Measurements from ENCODE around the gene LDLRAP1.

DNA sequence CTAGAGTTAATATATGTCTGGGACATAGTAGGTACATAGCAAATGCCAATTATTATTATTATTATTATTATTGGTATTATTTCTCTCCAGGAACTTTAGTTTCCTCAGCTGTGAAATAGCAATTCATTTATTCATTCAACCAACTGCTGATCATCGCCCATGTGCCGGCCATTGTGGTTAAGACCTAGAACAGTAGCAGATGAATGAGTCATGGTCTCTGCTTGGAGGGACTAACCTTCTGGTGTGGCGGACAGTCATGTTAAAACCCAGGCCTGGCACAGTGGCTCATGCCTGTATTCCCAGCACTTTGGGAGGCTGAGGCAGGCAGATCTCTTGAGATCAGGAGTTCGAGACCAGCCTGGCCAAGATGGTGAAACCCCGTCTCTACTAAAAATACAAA, 23.8 kb upstream of the LDLRAP1 start:
- TF ChIP-seq, protein P1, sequence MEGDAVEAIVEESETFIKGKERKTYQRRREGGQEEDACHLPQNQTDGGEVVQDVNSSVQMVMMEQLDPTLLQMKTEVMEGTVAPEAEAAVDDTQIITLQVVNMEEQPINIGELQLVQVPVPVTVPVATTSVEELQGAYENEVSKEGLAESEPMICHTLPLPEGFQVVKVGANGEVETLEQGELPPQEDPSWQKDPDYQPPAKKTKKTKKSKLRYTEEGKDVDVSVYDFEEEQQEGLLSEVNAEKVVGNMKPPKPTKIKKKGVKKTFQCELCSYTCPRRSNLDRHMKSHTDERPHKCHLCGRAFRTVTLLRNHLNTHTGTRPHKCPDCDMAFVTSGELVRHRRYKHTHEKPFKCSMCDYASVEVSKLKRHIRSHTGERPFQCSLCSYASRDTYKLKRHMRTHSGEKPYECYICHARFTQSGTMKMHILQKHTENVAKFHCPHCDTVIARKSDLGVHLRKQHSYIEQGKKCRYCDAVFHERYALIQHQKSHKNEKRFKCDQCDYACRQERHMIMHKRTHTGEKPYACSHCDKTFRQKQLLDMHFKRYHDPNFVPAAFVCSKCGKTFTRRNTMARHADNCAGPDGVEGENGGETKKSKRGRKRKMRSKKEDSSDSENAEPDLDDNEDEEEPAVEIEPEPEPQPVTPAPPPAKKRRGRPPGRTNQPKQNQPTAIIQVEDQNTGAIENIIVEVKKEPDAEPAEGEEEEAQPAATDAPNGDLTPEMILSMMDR (conservative IDR thresholded peaks at IDR 0.05): no peak
- TF ChIP-seq EZH2 (IDR thresholded peaks at IDR 0.05; ENCODE audit: low read depth): no peak

Measured in PC-9 (cell line).